ENCODE results near the gene ARPC1B.

Gene ARPC1B

GRCh38 chr7:99392046-99392445, 17.5 kb downstream of the ARPC1B start:
- FAIRE-seq = no peak

GRCh38 chr7:99392659-99393354, 18.3 kb downstream of the ARPC1B start:
- FAIRE-seq = no peak

- no peak for FAIRE-seq
Measured at GRCh38 chr7:99393355-99394187, 19.0 kb downstream of the ARPC1B start.

GRCh38 chr7:99394188-99394502, 19.6 kb downstream of the ARPC1B start:
- FAIRE-seq = no peak

- no peak for FAIRE-seq
Measured at GRCh38 chr7:99395616-99396327, 21.2 kb downstream of the ARPC1B start.

GRCh38 chr7:99396418-99397296, 22.1 kb downstream of the ARPC1B start:
- FAIRE-seq = no peak

- no peak for FAIRE-seq
Measured at GRCh38 chr7:99397297-99397983, 22.9 kb downstream of the ARPC1B start.

GRCh38 chr7:99398891-99399445, 24.4 kb downstream of the ARPC1B start:
- no peak for FAIRE-seq

- no peak for FAIRE-seq
Measured at GRCh38 chr7:99399597-99399996, 25.1 kb downstream of the ARPC1B start.

GRCh38 chr7:99402854-99403253, 28.3 kb downstream of the ARPC1B start:
- FAIRE-seq = no peak

- no peak for FAIRE-seq
Measured at GRCh38 chr7:99403764-99404163, 29.2 kb downstream of the ARPC1B start.

- no peak for FAIRE-seq
Measured at GRCh38 chr7:99404235-99404976, 29.9 kb downstream of the ARPC1B start.

GRCh38 chr7:99404977-99405320, 30.4 kb downstream of the ARPC1B start:
- FAIRE-seq = no peak

GRCh38 chr7:99406557-99406956, 32.0 kb downstream of the ARPC1B start:
- no peak for FAIRE-seq

- FAIRE-seq = no peak
Measured at GRCh38 chr7:99407872-99408378, 33.4 kb downstream of the ARPC1B start.

GRCh38 chr7:99408379-99409191, 34.1 kb downstream of the ARPC1B start, which contains the start of the genes BUD31 and PDAP1:
Gene BUD31, plus strand, starts transcription at chr7:99408969. Its CDS starts 2,124 bp downstream, at chr7:99411093.
Gene PDAP1, minus strand, starts transcription at chr7:99408597. Its CDS starts 49 bp downstream, at chr7:99408548.
- peak; percentile 81 for FAIRE-seq

- no peak for FAIRE-seq
Measured at GRCh38 chr7:99409192-99409572, 34.7 kb downstream of the ARPC1B start.

GRCh38 chr7:99409806-99410205, 35.3 kb downstream of the ARPC1B start:
- no peak for FAIRE-seq

- no peak for FAIRE-seq
Measured at GRCh38 chr7:99410635-99411034, 36.1 kb downstream of the ARPC1B start.
